Measurements from ENCODE around the gene ZBTB7A.
A peak's percentile ranks its signal among the peaks of the same experiment; 100 is the strongest.

The ZBTB7A gene

GRCh38 chr19:4066176-4066606 lies 508 bp downstream of the ZBTB7A start:
- DNase-seq, result no peak

GRCh38 chr19:4065430-4066175 lies 1.1 kb downstream of the ZBTB7A start:
- DNase-seq, result peak; percentile 94

GRCh38 chr19:4064496-4065260 lies 2.0 kb downstream of the ZBTB7A start:
- no peak for DNase-seq

GRCh38 chr19:4064149-4064495 lies 2.6 kb downstream of the ZBTB7A start:
- DNase-seq, result no peak

- no peak for DNase-seq
Measured at GRCh38 chr19:4063369-4064148, 3.1 kb downstream of the ZBTB7A start.

GRCh38 chr19:4062419-4063368 lies 4.0 kb downstream of the ZBTB7A start:
- DNase-seq, result no peak

GRCh38 chr19:4061683-4062418 lies 4.8 kb downstream of the ZBTB7A start:
- peak; percentile 86 for DNase-seq

GRCh38 chr19:4061178-4061682 lies 5.5 kb downstream of the ZBTB7A start:
- peak; percentile 42 for DNase-seq

GRCh38 chr19:4060621-4061177 lies 6.0 kb downstream of the ZBTB7A start:
- no peak for DNase-seq

- no peak for DNase-seq
Measured at GRCh38 chr19:4059891-4060620, 6.6 kb downstream of the ZBTB7A start.

GRCh38 chr19:4059453-4059871 lies 7.2 kb downstream of the ZBTB7A start:
- DNase-seq, result no peak

- no peak for DNase-seq
Measured at GRCh38 chr19:4058693-4059452, 7.8 kb downstream of the ZBTB7A start.

- DNase-seq, result no peak
Measured at GRCh38 chr19:4057931-4058692, 8.6 kb downstream of the ZBTB7A start.

- DNase-seq, result no peak
Measured at GRCh38 chr19:4055209-4055552, 11.5 kb downstream of the ZBTB7A start.

GRCh38 chr19:4054441-4055208 lies 12.1 kb downstream of the ZBTB7A start:
- DNase-seq, result no peak

GRCh38 chr19:4053423-4054324 lies 13.0 kb downstream of the ZBTB7A start:
- no peak for DNase-seq

- no peak for DNase-seq
Measured at GRCh38 chr19:4052993-4053422, 13.7 kb downstream of the ZBTB7A start.

Data from NCI-H2029 (cell line).